ENCODE data around the gene TMEM39B. TPM values are rescaled to one million over a fixed set of nuclear protein-coding genes. Genes with fewer than 3 reads are reported as not detected.

The TMEM39B gene
- total RNA-seq, 1 experiment from 2014 or later: 30.4 TPM

DNA sequence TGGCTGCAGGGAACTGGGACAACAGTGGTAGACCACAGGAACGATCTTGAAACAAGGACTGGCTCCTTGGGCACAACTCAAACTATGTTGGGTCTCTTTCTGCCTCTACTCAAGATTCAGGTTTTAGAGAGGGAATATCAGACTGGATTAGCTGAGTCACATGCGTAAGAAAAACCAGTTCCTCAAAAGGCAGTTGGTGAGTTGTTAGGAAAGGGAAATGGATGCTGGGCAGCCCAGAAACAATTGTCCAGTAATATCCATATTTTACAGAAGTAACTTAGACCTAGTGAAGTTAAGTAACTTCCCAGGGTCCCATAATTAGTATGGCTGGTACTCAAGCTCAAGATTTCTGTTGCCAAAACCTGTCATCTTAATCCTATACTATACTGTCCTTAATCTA is 27.0 kb upstream of the TMEM39B start:
- POLR2A ChIA-PET (ENCODE audit: low non-redundant PET): no interaction called here
- intact Hi-C loops (cut with micrococcal nuclease; ENCODE audit: unreplicated experiment): no loop called here
- Histone ChIP-seq H3K27ac (ENCODE audit: low read depth, low read length, poor library complexity, severe bottlenecking) (no peak overlapping the region), H3K27me3 (replicated peaks; ENCODE audit: insufficient read depth, low read depth, low read length, poor library complexity) (no peaks in the 10 kb centered on the region), H3K9me3 (ENCODE audit: low read depth, low read length, poor library complexity, severe bottlenecking) (no peaks in the 10 kb centered on the region), H3K4me1 (ENCODE audit: insufficient read depth, low read length, poor library complexity, severe bottlenecking) (no peaks in the 10 kb centered on the region), H3K4me3 (ENCODE audit: low read depth, low read length, poor library complexity, severe bottlenecking) (no peak overlapping the region), H3K36me3 (ENCODE audit: insufficient read depth, low read length, poor library complexity, severe bottlenecking) (peaks cover 62% of the 10 kb centered on the region)
- CTCF ChIA-PET: no interaction called here
- no TSS peak for BruUV-seq (replicated peaks)
- TF ChIP-seq EZH2 (IDR thresholded peaks at IDR 0.05; ENCODE audit: borderline replicate concordance, low read depth, low read length, poor library complexity, severe bottlenecking): no peak
- TF ChIP-seq, protein P1, sequence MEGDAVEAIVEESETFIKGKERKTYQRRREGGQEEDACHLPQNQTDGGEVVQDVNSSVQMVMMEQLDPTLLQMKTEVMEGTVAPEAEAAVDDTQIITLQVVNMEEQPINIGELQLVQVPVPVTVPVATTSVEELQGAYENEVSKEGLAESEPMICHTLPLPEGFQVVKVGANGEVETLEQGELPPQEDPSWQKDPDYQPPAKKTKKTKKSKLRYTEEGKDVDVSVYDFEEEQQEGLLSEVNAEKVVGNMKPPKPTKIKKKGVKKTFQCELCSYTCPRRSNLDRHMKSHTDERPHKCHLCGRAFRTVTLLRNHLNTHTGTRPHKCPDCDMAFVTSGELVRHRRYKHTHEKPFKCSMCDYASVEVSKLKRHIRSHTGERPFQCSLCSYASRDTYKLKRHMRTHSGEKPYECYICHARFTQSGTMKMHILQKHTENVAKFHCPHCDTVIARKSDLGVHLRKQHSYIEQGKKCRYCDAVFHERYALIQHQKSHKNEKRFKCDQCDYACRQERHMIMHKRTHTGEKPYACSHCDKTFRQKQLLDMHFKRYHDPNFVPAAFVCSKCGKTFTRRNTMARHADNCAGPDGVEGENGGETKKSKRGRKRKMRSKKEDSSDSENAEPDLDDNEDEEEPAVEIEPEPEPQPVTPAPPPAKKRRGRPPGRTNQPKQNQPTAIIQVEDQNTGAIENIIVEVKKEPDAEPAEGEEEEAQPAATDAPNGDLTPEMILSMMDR (conservative IDR thresholded peaks at IDR 0.05; ENCODE audit: low read depth, low read length): no peak
- DNase-seq (ENCODE audit: low spot score): no peak

DNA sequence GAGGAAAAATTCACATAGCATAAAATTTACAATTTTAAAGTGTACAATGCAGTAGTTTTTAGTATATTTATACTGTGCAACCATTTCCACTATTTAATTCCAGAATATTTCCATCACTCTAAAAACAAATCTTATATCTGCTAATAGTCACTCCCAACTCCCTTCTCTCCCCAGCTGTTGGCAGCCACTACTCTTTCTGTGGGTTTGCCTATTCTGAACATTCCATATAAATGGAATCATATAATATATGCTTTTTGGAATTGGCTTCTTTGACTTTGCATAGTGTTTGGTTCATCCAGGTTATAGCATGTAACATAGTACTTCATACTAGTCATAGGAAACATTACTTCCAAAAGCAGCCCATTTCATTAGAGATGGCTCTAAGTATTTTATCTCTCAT is 25.0 kb upstream of the TMEM39B start:
- no peak for DNase-seq (ENCODE audit: low spot score)
- peaks cover 62% of the 10 kb centered on the region for H3K36me3 ChIP-seq (ENCODE audit: insufficient read depth, low read length, poor library complexity, severe bottlenecking)
- TF ChIP-seq, protein P1 (conservative IDR thresholded peaks at IDR 0.05; ENCODE audit: low read depth, low read length): no peak
- TF ChIP-seq EZH2 (IDR thresholded peaks at IDR 0.05; ENCODE audit: borderline replicate concordance, low read depth, low read length, poor library complexity, severe bottlenecking): no peak
- H3K27me3 ChIP-seq (replicated peaks; ENCODE audit: insufficient read depth, low read depth, low read length, poor library complexity): no peaks in the 10 kb centered on the region
- no peaks in the 10 kb centered on the region for H3K9me3 ChIP-seq (ENCODE audit: low read depth, low read length, poor library complexity, severe bottlenecking)
- intact Hi-C loops (cut with micrococcal nuclease; ENCODE audit: unreplicated experiment): no loop called here
- ChIA-PET CTCF (no interaction called here), POLR2A (ENCODE audit: low non-redundant PET) (no interaction called here)
- BruUV-seq (replicated peaks): no TSS peak
- no peaks in the 10 kb centered on the region for H3K4me1 ChIP-seq (ENCODE audit: insufficient read depth, low read length, poor library complexity, severe bottlenecking)
- H3K27ac ChIP-seq (ENCODE audit: low read depth, low read length, poor library complexity, severe bottlenecking): no peak overlapping the region
- H3K4me3 ChIP-seq (ENCODE audit: low read depth, low read length, poor library complexity, severe bottlenecking): no peak overlapping the region

DNA sequence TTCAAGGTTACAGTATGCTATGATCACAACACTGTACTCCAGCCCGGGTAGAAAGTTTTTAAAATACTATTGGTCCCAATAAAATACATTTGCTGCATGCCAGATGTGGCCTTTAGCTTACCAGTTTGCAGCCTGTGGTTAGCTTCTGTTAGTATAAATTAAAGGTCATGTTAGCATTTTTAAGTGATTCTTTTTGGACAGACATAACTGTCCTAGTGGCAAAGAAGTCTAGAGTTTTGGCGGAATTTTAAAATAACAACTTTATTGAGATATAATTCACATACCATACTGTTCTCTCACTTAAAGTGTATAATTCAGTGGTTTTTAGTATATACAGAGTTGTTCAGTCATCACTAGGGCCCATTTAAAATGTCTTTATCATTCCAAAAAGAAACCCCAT is 24.3 kb upstream of the TMEM39B start:
- Histone ChIP-seq H3K27me3 (replicated peaks; ENCODE audit: insufficient read depth, low read depth, low read length, poor library complexity) (no peaks in the 10 kb centered on the region), H3K4me1 (ENCODE audit: insufficient read depth, low read length, poor library complexity, severe bottlenecking) (no peaks in the 10 kb centered on the region), H3K9me3 (ENCODE audit: low read depth, low read length, poor library complexity, severe bottlenecking) (no peaks in the 10 kb centered on the region), H3K4me3 (ENCODE audit: low read depth, low read length, poor library complexity, severe bottlenecking) (no peak overlapping the region), H3K36me3 (ENCODE audit: insufficient read depth, low read length, poor library complexity, severe bottlenecking) (peaks cover 63% of the 10 kb centered on the region), H3K27ac (ENCODE audit: low read depth, low read length, poor library complexity, severe bottlenecking) (no peak overlapping the region)
- BruUV-seq (replicated peaks): no TSS peak
- POLR2A ChIA-PET (ENCODE audit: low non-redundant PET): no interaction called here
- TF ChIP-seq, protein P1 (conservative IDR thresholded peaks at IDR 0.05; ENCODE audit: low read depth, low read length): no peak
- TF ChIP-seq EZH2 (IDR thresholded peaks at IDR 0.05; ENCODE audit: borderline replicate concordance, low read depth, low read length, poor library complexity, severe bottlenecking): no peak
- DNase-seq (ENCODE audit: low spot score): no peak
- intact Hi-C loops (cut with micrococcal nuclease; ENCODE audit: unreplicated experiment): no loop called here
- CTCF ChIA-PET: no interaction called here
